Loucy (cell line): ENCODE measurements around the gene PCIF1.

ENCODE experiments used
- CTCF ChIP-seq: fragments of 200-600 bp; sonication (generic); conservative IDR thresholded peaks from 2 replicates; pipeline ENCODE4 v1.5.1; 2014; ENCODE audit warnings: mild to moderate bottlenecking, antibody characterized with exemption, low read length
- EZH2phosphoT487 ChIP-seq: fragments of 200-600 bp; IDR thresholded peaks from 2 replicates; pipeline ENCODE4 v1.6.1; 2018; ENCODE audit warnings: antibody characterized with exemption, mild to moderate bottlenecking, moderate library complexity, borderline replicate concordance

DNA sequence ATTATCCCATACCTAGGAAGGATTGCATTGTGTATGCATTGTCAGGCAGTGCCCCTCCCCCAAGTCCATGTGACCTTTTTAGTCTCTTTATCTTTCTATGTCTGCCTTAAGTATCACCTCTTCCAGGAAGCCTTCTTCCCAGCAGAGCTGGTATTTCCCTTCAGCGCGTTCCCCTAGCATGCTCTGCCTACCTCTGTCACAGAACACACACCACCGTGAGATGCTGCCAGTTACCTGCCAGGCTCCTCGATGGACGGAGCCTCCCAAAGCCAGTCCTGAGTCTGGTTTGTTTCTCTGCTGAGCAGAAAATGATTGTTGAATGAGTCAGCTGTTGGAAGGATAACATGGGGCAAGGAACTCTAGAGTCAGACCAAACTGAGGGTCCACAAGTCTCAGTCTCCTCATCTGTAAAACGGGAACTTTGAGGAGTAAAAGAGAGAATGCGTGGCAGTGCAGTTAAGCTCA lies 48.8 kb downstream of the PCIF1 start:
- TF ChIP-seq CTCF (no peak), EZH2phosphoT487 (no peak)
